Neural cell (in vitro differentiated cells): ENCODE results near the gene RIC1. TPM values are rescaled to one million over a fixed set of nuclear protein-coding genes. Genes with fewer than 3 reads are reported as not detected.
A peak's percentile ranks its signal among the peaks of the same experiment; 100 is the strongest.
"Not testable (repeated sequence)": the region's sequence is repeated elsewhere in the genome, so short reads cannot be mapped to it uniquely, and the experiment has no call there.

ENCODE experiments used
- H2AFZ ChIP-seq: fragments of 200-600, 300-800 bp; sonication (generic), shearing (Covaris generic); 2 replicates; pipeline ENCODE4 v1.6.0; 2014; ENCODE audit warnings: low read depth, mild to moderate bottlenecking, antibody characterized with exemption, low read length, moderate library complexity
- H3F3A ChIP-seq: fragments of 200-600 bp; shearing (Covaris generic); 2 replicates; pipeline ENCODE4 v1.6.1; 2016; ENCODE audit warnings: mild to moderate bottlenecking, moderate library complexity, mixed read lengths, antibody characterized with exemption, low read length; ENCODE audit not compliant: insufficient read depth, poor library complexity, severe bottlenecking
- H3K27ac ChIP-seq: fragments of 200-600, 300-800 bp; sonication (generic), shearing (Covaris generic); 2 replicates; pipeline ENCODE4 v1.5.1; 2014; ENCODE audit warnings: mild to moderate bottlenecking, low read length, moderate library complexity
- H3K27me3 ChIP-seq: fragments of 300-800, 200-600 bp; sonication (generic), shearing (Covaris generic); 2 replicates; pipeline ENCODE4 v1.6.0; 2014; ENCODE audit warnings: mild to moderate bottlenecking, low read depth, low read length, moderate library complexity; ENCODE audit not compliant: insufficient read depth
- H3K36me3 ChIP-seq: fragments of 300-800, 200-600 bp; sonication (generic), shearing (Covaris generic); 2 replicates; pipeline ENCODE4 v1.5.1; 2014; ENCODE audit warnings: mild to moderate bottlenecking, antibody characterized with exemption, low read length, moderate library complexity; ENCODE audit not compliant: insufficient read depth
- H3K4me2 ChIP-seq: fragments of 300-800, 200-600 bp; sonication (generic), shearing (Covaris generic); 2 replicates; pipeline ENCODE4 v1.6.0; 2014; ENCODE audit warnings: mild to moderate bottlenecking, low read length
- H3K4me3 ChIP-seq: fragments of 300-800, 200-600 bp; sonication (generic), shearing (Covaris generic); 2 replicates; pipeline ENCODE4 v1.5.1; 2014; ENCODE audit warnings: mild to moderate bottlenecking, low read length, moderate library complexity
- H3K79me2 ChIP-seq: fragments of 200-600 bp; shearing (Covaris generic); replicated peaks from 2 replicates; pipeline ENCODE4 v1.6.0; 2014; ENCODE audit warnings: mild to moderate bottlenecking, low read length, moderate library complexity; ENCODE audit not compliant: insufficient read depth
- H3K9ac ChIP-seq: fragments of 300-800, 200-600 bp; sonication (generic), shearing (Covaris generic); 2 replicates; pipeline ENCODE4 v1.6.1; 2016; ENCODE audit warnings: mild to moderate bottlenecking, low read length, mixed read lengths
- H3K9me2 ChIP-seq: fragments of 200-600 bp; shearing (Covaris generic); 2 replicates; pipeline ENCODE4 v1.6.1; 2016; ENCODE audit warnings: mild to moderate bottlenecking, low read length, mixed read lengths; ENCODE audit not compliant: insufficient read depth
- H3K9me3 ChIP-seq: fragments of 200-600, 300-800 bp; sonication (generic), shearing (Covaris generic); 2 replicates; pipeline ENCODE4 v1.6.1; 2016; ENCODE audit warnings: mild to moderate bottlenecking, mixed run types, low read length, moderate library complexity, mixed read lengths
- H4K20me1 ChIP-seq: fragments of 200-600 bp; shearing (Covaris generic); 2 replicates; pipeline ENCODE4 v1.6.1; 2016; ENCODE audit warnings: mild to moderate bottlenecking, mixed run types; ENCODE audit not compliant: insufficient read depth
- CTCF ChIP-seq: fragments of 450-650 bp; IDR thresholded peaks from 2 replicates; pipeline ENCODE4 v1.5.1; 2014; ENCODE audit warnings: antibody characterized with exemption, mild to moderate bottlenecking, moderate library complexity; ENCODE audit not compliant: poor library complexity, severe bottlenecking
- EP300 ChIP-seq: fragments of 450-650 bp; conservative IDR thresholded peaks from 2 replicates; pipeline ENCODE4 v1.6.1; 2014; ENCODE audit warnings: antibody characterized with exemption, mild to moderate bottlenecking, moderate library complexity; ENCODE audit not compliant: poor library complexity, severe bottlenecking
- EZH2 ChIP-seq: fragments of 200-600, 300-800 bp; shearing (Covaris generic), sonication (generic); IDR thresholded peaks from 2 replicates; pipeline ENCODE4 v1.6.1; 2014; ENCODE audit warnings: antibody characterized with exemption, low read length, borderline replicate concordance, mild to moderate bottlenecking; ENCODE audit not compliant: insufficient read depth, poor library complexity, severe bottlenecking
- MXI1 ChIP-seq: fragments of 450-650 bp; conservative IDR thresholded peaks from 2 replicates; pipeline ENCODE4 v1.6.1; 2014; ENCODE audit warnings: antibody characterized with exemption, mild to moderate bottlenecking; ENCODE audit not compliant: poor library complexity, severe bottlenecking
- POLR2AphosphoS5 ChIP-seq: IDR thresholded peaks from 2 replicates; pipeline ENCODE4 v1.6.1; 2012
- RAD21 ChIP-seq: fragments of 450-650 bp; conservative IDR thresholded peaks from 2 replicates; pipeline ENCODE4 v1.6.1; 2014; ENCODE audit warnings: antibody characterized with exemption, mild to moderate bottlenecking, moderate library complexity
- SMC3 ChIP-seq: fragments of 450-650 bp; conservative IDR thresholded peaks from 2 replicates; pipeline ENCODE4 v1.6.1; 2014; ENCODE audit warnings: antibody characterized with exemption, mild to moderate bottlenecking, moderate library complexity; ENCODE audit not compliant: poor library complexity
- TAF1 ChIP-seq: IDR thresholded peaks from 2 replicates; pipeline ENCODE4 v1.6.1; 2012; ENCODE audit warnings: low read depth
- polyA plus RNA-seq: library from polyadenylated mRNA; depleted of rRNA; stranded (reverse); fragments of >200 nt; gene quantifications from 2 replicates; pipeline ENCODE4 v1.2.3, GENCODE V29; 2014

The RIC1 gene
- polyA plus RNA-seq, 1 donor from 2014 or later = 9.9 TPM

- H3K36me3 ChIP-seq = no peaks in the 10 kb centered on the region
- no peaks in the 10 kb centered on the region for H3K9me3 ChIP-seq
- H3K9ac ChIP-seq = no peak overlapping the region
- no peak overlapping the region for H2AFZ ChIP-seq
- no peak for TF ChIP-seq CTCF
- TF ChIP-seq MXI1 = no peak
- no peaks in the 10 kb centered on the region for H3K79me2 ChIP-seq
- H3K27ac ChIP-seq = no peak overlapping the region
- no peak overlapping the region for H3K4me2 ChIP-seq
- no peaks in the 10 kb centered on the region for H3K27me3 ChIP-seq
- no peaks in the 10 kb centered on the region for H3K9me2 ChIP-seq
- no peaks in the 10 kb centered on the region for H3F3A ChIP-seq
- H4K20me1 ChIP-seq = no peaks in the 10 kb centered on the region
- H3K4me3 ChIP-seq = no peak overlapping the region
These were observed 167.4 kb downstream of the RIC1 start for GRCh38 chr9:5796298-5796697.

GRCh38 chr9:5798581-5798980 is 169.7 kb downstream of the RIC1 start:
- Histone ChIP-seq H3K79me2 (no peaks in the 10 kb centered on the region), H3K9me3 (no peaks in the 10 kb centered on the region), H3K9me2 (no peaks in the 10 kb centered on the region), H4K20me1 (no peaks in the 10 kb centered on the region), H2AFZ (no peak overlapping the region), H3K27ac (no peak overlapping the region), H3K36me3 (no peaks in the 10 kb centered on the region), H3K27me3 (no peaks in the 10 kb centered on the region), H3K4me3 (no peak overlapping the region), H3F3A (no peaks in the 10 kb centered on the region), H3K4me2 (no peak overlapping the region), H3K9ac (no peak overlapping the region)
- no peak for TF ChIP-seq EP300
- TF ChIP-seq MXI1 = no peak
- no peak for TF ChIP-seq EZH2
- TF ChIP-seq TAF1 = no peak

GRCh38 chr9:5799314-5799713 is 170.4 kb downstream of the RIC1 start:
- Histone ChIP-seq H3K4me2 (no peak overlapping the region), H3K27me3 (no peaks in the 10 kb centered on the region), H3F3A (no peaks in the 10 kb centered on the region), H3K36me3 (no peaks in the 10 kb centered on the region), H3K9me3 (no peaks in the 10 kb centered on the region), H3K9me2 (no peaks in the 10 kb centered on the region), H3K27ac (no peak overlapping the region), H3K79me2 (no peaks in the 10 kb centered on the region), H3K4me3 (no peak overlapping the region), H4K20me1 (no peaks in the 10 kb centered on the region), H3K9ac (no peak overlapping the region), H2AFZ (no peak overlapping the region)
- TF ChIP-seq POLR2AphosphoS5 (no peak), SMC3 (peak; percentile 68), MXI1 (no peak), CTCF (peak; percentile 72), RAD21 (peak; percentile 68)

- not testable (repeated sequence) for H3K9me2 ChIP-seq, H3K36me3 ChIP-seq, H3K27ac ChIP-seq, H4K20me1 ChIP-seq, H3K79me2 ChIP-seq, H3K4me3 ChIP-seq, H3K27me3 ChIP-seq, H2AFZ ChIP-seq, H3K4me2 ChIP-seq, H3F3A ChIP-seq, H3K9ac ChIP-seq, H3K9me3 ChIP-seq
These were observed 171.5 kb downstream of the RIC1 start for GRCh38 chr9:5800378-5800777.
